ENCODE data around the gene DRGX.

The DRGX gene

GRCh38 chr10:49319206-49319605 is 76.7 kb downstream of the DRGX start:
- DNase-seq (ENCODE audit: low read depth, low spot score), result no peak

GRCh38 chr10:49318755-49319154 is 77.1 kb downstream of the DRGX start:
- DNase-seq (ENCODE audit: low read depth, low spot score), result no peak

- DNase-seq (ENCODE audit: low read depth, low spot score), result no peak
Measured at GRCh38 chr10:49318028-49318427, 77.9 kb downstream of the DRGX start.

GRCh38 chr10:49314806-49315205 is 81.1 kb downstream of the DRGX start:
- DNase-seq (ENCODE audit: low read depth, low spot score), result no peak
